Measurements from ENCODE around the gene DUOXA2. TPM values are rescaled to one million over a fixed set of nuclear protein-coding genes. Genes with fewer than 3 reads are reported as not detected.
"Not testable (repeated sequence)": the region's sequence is repeated elsewhere in the genome, so short reads cannot be mapped to it uniquely, and the experiment has no call there.

DUOXA2 gene
- not detected for total RNA-seq

DNA sequence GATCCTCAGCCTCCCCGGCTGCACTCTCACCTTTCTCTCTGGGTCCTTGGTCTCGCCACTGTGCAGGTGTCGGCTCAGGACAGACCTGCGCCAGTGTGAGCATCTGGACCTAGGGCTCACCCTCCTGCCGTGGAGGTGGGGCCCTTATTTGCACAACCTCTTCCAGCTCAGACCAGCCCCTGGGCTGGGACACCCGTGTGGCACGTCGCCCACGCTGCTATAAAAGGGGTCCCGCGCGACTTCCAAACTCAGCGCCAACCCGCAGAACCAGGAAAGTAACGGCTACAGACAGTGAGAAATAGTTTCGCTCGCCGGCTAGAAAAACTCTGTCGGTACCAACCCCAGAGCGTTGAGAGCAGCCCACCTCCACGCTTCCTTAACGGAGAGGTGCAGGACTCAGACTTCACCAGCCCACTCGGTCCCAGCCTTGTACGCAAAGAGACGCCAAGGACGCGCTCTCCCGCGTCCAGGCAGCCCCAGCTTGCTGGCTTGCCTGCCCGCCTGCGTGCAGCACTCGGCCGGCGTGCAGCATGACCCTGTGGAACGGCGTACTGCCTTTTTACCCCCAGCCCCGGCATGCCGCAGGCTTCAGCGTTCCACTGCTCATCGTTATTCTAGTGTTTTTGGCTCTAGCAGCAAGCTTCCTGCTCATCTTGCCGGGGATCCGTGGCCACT is at the start of gene DUOXA2, which contains the start of gene DUOX2:
DUOXA2 (plus strand) TSS at position 251 of the 675 bp plus-strand sequence; CDS start at position 531, 280 bp downstream.
DUOX2 (minus strand) TSS at position 97 of the 675 bp plus-strand sequence. CDS start 761 bp downstream, outside the sequence.
- DNase-seq = no peak
- Mint-ChIP-seq H3K27ac (no peak within 1 kb of the TSS), H3K4me3 (no peak within 1 kb of the TSS), H3K36me3 (no peaks in the 10 kb centered on the region), H3K27me3 (peaks cover 70% of the 10 kb centered on the region), H3K9me3 (no peaks in the 10 kb centered on the region), H3K4me1 (ENCODE audit: low read depth) (peaks cover 38% of the 10 kb centered on the region)
- ChIA-PET CTCF (interaction anchor here (0.8 to 1.0 kb wide), 2 partner anchors 11 to 21 kb away, joined by 3 read pairs; no protein-coding TSS in a partner anchor), POLR2A (no interaction called here)
- intact Hi-C loops (cut with micrococcal nuclease) = no loop called here

DNA sequence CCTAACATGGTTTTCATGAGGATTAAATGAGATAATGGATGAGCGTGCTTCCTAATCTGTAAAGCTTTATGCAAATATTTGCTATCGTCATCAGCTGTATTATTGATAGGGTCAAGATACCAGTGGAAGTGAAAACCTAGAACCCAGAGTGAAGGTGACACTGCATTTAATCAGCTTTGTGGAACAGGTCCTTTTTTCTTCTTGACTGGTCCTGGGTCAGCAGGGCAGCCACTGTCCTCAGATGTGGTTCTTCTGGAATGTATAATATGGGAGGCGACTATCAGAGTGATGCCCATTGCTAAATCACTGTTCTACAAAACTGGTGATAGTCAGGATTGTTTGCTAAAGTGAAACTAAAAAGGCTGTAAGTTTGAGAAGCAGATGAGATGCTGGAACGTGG is 49.7 kb upstream of the DUOXA2 start:
- Mint-ChIP-seq H3K27me3 (no peaks in the 10 kb centered on the region), H3K36me3 (peaks cover 5% of the 10 kb centered on the region), H3K4me3 (no peak overlapping the region), H3K9me3 (no peaks in the 10 kb centered on the region), H3K27ac (no peak overlapping the region), H3K4me1 (ENCODE audit: low read depth) (peaks cover 7% of the 10 kb centered on the region)
- ChIA-PET CTCF (no interaction called here), POLR2A (no interaction called here)
- no peak for DNase-seq
- intact Hi-C loops (cut with micrococcal nuclease) = no loop called here

DNA sequence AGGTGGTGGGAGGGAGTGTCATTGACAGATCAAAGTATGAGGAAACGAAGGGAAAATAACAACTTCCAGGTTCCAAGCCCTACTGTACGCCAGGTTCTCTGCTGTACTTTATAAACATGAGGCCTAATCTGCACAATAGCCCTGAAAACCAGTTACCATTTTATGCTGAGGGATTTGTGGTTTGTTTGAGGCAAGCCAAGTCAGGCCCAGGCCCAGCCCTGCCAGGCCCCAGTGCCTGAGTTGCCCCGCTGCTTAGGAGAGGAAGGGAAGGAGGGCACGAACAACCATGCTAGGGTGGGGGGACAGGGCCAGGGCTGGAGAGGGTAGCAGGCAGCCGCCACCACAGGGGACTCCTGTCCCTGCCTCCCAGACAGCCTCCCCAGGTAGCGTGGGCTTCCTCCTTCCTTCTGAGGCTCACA is 44.2 kb upstream of the DUOXA2 start:
- DNase-seq; CTCF ChIA-PET; POLR2A ChIA-PET; intact Hi-C loops (cut with micrococcal nuclease); H3K4me3 Mint-ChIP-seq; H3K36me3 Mint-ChIP-seq; H3K27me3 Mint-ChIP-seq; H3K27ac Mint-ChIP-seq; H3K4me1 Mint-ChIP-seq (ENCODE audit: low read depth); H3K9me3 Mint-ChIP-seq: not testable (repeated sequence)

GRCh38 chr15:45073602-45074001 is 40.5 kb upstream of the DUOXA2 start:
- H3K4me3 Mint-ChIP-seq; CTCF ChIA-PET; H3K27me3 Mint-ChIP-seq; H3K4me1 Mint-ChIP-seq (ENCODE audit: low read depth); H3K27ac Mint-ChIP-seq; H3K9me3 Mint-ChIP-seq; DNase-seq; H3K36me3 Mint-ChIP-seq; intact Hi-C loops (cut with micrococcal nuclease): not testable (repeated sequence)
- POLR2A ChIA-PET = interaction anchor here (0.5 kb wide), 1 partner anchor 246 kb away, joined by 4 read pairs; no protein-coding TSS in a partner anchor

GRCh38 chr15:45075440-45076320 is 38.4 kb upstream of the DUOXA2 start:
- CTCF ChIA-PET, H3K27ac Mint-ChIP-seq: not testable (repeated sequence)

DNA sequence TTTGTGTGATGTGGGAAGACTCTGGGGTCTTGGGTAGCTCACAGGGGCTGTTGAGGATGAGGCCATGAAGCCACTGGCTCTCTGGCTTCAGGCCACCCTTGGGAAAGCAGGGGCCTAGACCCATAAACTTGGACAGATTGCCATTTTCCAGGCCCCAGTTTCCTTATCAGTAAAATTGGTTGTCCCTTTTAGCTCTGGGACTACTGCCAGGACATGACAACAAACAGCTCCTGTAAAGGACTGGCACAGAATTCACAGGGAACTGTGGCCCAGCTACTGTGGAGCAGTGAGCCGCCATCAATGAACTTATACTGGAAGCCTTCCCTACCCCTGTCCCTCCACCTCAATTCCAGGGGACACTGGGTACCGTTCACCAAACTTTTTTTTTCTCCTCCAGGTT is 36.7 kb upstream of the DUOXA2 start:
- H3K4me3 Mint-ChIP-seq; intact Hi-C loops (cut with micrococcal nuclease); CTCF ChIA-PET; H3K36me3 Mint-ChIP-seq; H3K4me1 Mint-ChIP-seq (ENCODE audit: low read depth); H3K27ac Mint-ChIP-seq; DNase-seq; POLR2A ChIA-PET; H3K27me3 Mint-ChIP-seq; H3K9me3 Mint-ChIP-seq: not testable (repeated sequence)

More at GRCh38 chr15:45075440-45076320, 38.4 kb upstream of the DUOXA2 start:
- POLR2A ChIA-PET; H3K4me3 Mint-ChIP-seq; intact Hi-C loops (cut with micrococcal nuclease); H3K4me1 Mint-ChIP-seq (ENCODE audit: low read depth); H3K27me3 Mint-ChIP-seq; H3K9me3 Mint-ChIP-seq; DNase-seq; H3K36me3 Mint-ChIP-seq: not testable (repeated sequence)

- DNase-seq; H3K36me3 Mint-ChIP-seq; H3K4me1 Mint-ChIP-seq (ENCODE audit: low read depth); H3K4me3 Mint-ChIP-seq; POLR2A ChIA-PET; CTCF ChIA-PET; H3K9me3 Mint-ChIP-seq; H3K27me3 Mint-ChIP-seq; H3K27ac Mint-ChIP-seq; intact Hi-C loops (cut with micrococcal nuclease): not testable (repeated sequence)
These were observed 34.9 kb upstream of the DUOXA2 start for GRCh38 chr15:45079201-45079600.

DNA sequence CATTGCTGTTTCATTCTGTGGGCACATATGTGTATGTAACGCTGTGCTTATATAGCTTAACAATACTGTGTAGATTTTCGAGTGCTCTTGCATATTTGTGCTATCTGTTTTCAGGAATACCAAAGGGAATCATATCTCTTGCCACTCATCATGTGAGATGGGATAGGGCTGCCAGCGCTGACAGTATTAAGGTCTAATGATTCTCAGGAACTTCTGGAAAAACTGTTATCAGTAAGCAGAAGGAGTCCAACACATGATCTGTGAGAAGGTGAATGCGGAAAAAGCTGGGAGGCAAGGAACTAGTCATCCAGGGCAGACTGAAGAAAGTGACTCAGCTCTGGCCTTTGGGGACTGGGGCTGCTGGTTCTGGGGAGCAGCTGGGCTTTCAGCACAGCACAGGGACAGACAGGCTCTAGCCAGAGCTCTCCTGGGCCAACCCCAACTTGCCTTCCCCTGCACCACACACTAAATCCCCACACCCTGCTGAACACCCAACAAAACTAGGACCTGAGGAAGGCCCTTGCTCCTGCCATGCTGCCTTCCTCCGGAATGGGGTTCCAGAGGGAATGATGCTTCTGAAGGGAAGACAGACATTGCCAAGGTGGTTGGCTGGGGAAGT is 34.4 kb upstream of the DUOXA2 start:
- H3K4me3 Mint-ChIP-seq; H3K9me3 Mint-ChIP-seq; H3K27me3 Mint-ChIP-seq; intact Hi-C loops (cut with micrococcal nuclease); H3K4me1 Mint-ChIP-seq (ENCODE audit: low read depth); H3K27ac Mint-ChIP-seq; POLR2A ChIA-PET; H3K36me3 Mint-ChIP-seq; DNase-seq: not testable (repeated sequence)
- CTCF ChIA-PET = interaction anchor here (0.8 kb wide), 1 partner anchor 38 kb away, joined by 3 read pairs; no protein-coding TSS in a partner anchor

- intact Hi-C loops (cut with micrococcal nuclease); CTCF ChIA-PET; POLR2A ChIA-PET; DNase-seq; H3K27me3 Mint-ChIP-seq; H3K27ac Mint-ChIP-seq; H3K9me3 Mint-ChIP-seq; H3K36me3 Mint-ChIP-seq; H3K4me3 Mint-ChIP-seq; H3K4me1 Mint-ChIP-seq (ENCODE audit: low read depth): not testable (repeated sequence)
These were observed 33.5 kb upstream of the DUOXA2 start for GRCh38 chr15:45080593-45080992.

DNA sequence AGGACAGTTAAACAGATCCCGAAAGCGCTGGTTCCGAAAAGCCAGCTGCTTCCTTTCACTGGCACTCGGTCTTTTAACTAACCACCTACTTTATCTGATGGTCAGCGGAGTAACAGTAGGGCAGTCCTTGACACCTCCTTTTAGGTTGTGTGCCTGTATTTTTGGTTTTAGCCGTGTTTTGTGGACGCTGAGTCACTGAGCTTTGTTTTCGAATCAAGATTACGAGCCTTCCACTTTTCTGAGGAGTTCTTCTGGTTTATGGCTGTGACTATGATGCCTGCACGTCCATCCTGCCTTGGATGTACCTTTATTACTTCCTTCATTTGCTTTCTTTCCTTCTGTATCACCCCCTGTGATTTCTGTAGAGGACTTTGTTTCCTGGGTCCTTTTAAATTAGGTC is 31.7 kb upstream of the DUOXA2 start:
- intact Hi-C loops (cut with micrococcal nuclease); H3K36me3 Mint-ChIP-seq; H3K9me3 Mint-ChIP-seq; H3K27me3 Mint-ChIP-seq; H3K4me1 Mint-ChIP-seq (ENCODE audit: low read depth); CTCF ChIA-PET; H3K27ac Mint-ChIP-seq; H3K4me3 Mint-ChIP-seq; DNase-seq; POLR2A ChIA-PET: not testable (repeated sequence)

GRCh38 chr15:45083223-45083622 is 30.9 kb upstream of the DUOXA2 start:
- Mint-ChIP-seq H3K36me3 (no peaks in the 10 kb centered on the region), H3K4me1 (ENCODE audit: low read depth) (no peaks in the 10 kb centered on the region), H3K27me3 (peaks cover 11% of the 10 kb centered on the region), H3K9me3 (no peaks in the 10 kb centered on the region), H3K27ac (no peak overlapping the region), H3K4me3 (no peak overlapping the region)
- POLR2A ChIA-PET = no interaction called here
- CTCF ChIA-PET = no interaction called here
- no peak for DNase-seq
- intact Hi-C loops (cut with micrococcal nuclease) = no loop called here

DNA sequence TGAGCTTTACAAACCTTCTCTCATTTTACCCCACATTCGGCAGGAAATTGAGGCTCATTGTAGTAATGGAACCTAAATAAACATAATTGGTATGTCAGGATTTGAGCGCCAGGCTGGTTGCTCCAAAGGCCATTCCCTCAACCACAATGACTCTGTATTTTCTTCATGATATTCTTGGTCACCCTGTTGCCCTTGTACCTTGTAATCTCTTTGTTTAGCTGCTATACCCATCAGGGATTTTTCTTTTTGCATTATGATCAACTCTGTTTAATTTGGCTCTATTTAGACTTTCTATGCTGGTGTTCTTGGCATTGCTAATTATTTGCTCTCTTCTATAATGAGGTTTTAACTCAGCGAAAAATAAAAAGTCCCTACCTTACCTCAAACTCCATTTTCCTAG is 30.0 kb upstream of the DUOXA2 start:
- CTCF ChIA-PET = interaction anchor here (1.2 kb wide), 1 partner anchor 34 kb away, joined by 7 read pairs; no protein-coding TSS in a partner anchor
- Mint-ChIP-seq H3K27ac (no peak overlapping the region), H3K4me3 (no peak overlapping the region), H3K27me3 (peaks cover 14% of the 10 kb centered on the region), H3K36me3 (no peaks in the 10 kb centered on the region), H3K9me3 (no peaks in the 10 kb centered on the region), H3K4me1 (ENCODE audit: low read depth) (no peaks in the 10 kb centered on the region)
- POLR2A ChIA-PET = no interaction called here
- DNase-seq = no peak
- intact Hi-C loops (cut with micrococcal nuclease) = no loop called here

Measured in activated CD4-positive, alpha-beta memory T cell treated with anti-CD3 and anti-CD28 coated beads for 36 hours (primary cell).